ENCODE data around the gene INO80C.
A peak's percentile ranks its signal among the peaks of the same experiment; 100 is the strongest.

INO80C gene

GRCh38 chr18:35513181-35513936, 15.6 kb upstream of the INO80C start:
- peak; percentile 49 for DNase-seq (ENCODE audit: low read depth)

GRCh38 chr18:35512761-35513160, 15.0 kb upstream of the INO80C start:
- DNase-seq (ENCODE audit: low read depth), result no peak

DNA sequence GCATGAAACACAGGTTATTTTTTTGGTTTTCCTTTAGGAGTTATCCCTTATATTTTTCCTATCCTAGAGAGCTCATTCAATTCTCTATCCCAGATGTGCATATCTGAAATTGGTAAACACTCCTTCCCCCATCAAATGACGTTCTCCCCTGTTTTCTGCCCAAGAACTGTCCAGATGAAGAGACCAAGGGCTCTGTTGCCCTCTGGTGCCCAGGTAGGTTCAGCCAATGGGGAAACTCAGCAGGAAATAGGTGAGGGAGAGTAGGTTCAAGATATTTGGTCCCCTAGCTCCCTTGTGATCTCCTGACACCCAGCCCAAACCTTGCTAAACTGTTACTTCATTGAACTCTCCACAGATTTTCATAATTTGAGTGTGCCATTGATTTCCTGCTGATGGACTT, 14.1 kb upstream of the INO80C start:
- DNase-seq (ENCODE audit: low read depth), result no peak

GRCh38 chr18:35511428-35511827, 13.7 kb upstream of the INO80C start:
- no peak for DNase-seq (ENCODE audit: low read depth)

- no peak for DNase-seq (ENCODE audit: low read depth)
These were observed 12.4 kb upstream of the INO80C start for GRCh38 chr18:35510076-35510651.

GRCh38 chr18:35508746-35509338, 11.1 kb upstream of the INO80C start:
- DNase-seq (ENCODE audit: low read depth), result no peak

DNA sequence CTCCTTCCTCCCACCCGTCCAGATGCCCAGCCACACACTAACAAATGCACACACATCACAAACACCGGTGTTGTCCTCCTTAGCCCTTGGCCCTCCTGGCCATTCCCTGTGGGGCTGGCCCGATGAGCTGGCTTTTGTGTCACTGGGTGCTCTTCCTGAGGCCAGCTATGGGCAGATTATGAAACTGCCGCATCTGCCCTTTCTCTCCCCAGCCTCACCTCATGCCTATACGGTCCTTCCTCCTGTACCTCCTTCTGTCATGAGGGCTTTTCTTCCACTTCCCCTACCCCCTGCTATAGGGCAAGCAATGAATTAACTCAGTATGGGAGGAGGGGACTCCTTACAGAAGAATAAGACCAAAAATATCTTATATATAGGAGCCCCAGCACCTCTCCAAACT, 10.3 kb upstream of the INO80C start:
- no peak for DNase-seq (ENCODE audit: low read depth)

- no peak for DNase-seq (ENCODE audit: low read depth)
These were observed 9.9 kb upstream of the INO80C start for GRCh38 chr18:35507623-35508022.

- no peak for DNase-seq (ENCODE audit: low read depth)
These were observed 9.4 kb upstream of the INO80C start for GRCh38 chr18:35507192-35507591.

DNA sequence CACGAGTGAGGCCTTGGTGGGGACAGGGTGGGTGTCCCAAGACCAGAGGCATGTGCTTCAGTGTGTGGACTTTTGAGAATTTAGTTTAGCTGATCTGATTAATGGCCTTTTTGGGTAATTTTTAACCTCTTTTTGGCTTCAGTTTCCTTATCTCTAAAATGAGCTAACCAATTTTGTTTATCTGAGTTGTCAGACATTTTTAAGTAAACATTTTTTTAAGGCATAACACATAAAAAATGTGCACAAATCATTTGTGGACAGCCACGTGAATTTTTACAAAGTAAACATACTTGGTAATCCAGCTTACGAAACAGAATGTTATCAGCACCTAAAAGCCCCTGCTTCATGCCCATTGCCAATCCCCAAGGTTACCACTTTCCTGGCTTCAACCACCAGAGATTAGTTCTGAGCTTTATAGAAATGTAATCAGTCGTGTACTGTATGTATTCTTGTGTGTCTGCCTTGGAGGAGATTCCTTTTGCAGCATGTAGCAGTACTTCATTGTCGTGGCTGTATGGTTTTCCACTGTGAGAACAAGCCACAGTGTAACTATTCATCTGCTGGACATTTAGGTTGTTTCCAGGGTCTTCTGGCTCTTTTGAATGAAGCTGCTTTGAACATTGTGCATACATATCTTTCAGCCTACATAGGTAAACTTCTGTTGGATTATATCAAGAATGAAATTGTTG, 8.4 kb upstream of the INO80C start:
- no peak for DNase-seq (ENCODE audit: low read depth)

GRCh38 chr18:35504996-35505395, 7.2 kb upstream of the INO80C start:
- DNase-seq (ENCODE audit: low read depth), result no peak

- DNase-seq (ENCODE audit: low read depth), result no peak
These were observed 4.3 kb upstream of the INO80C start for GRCh38 chr18:35502052-35502451.

DNA sequence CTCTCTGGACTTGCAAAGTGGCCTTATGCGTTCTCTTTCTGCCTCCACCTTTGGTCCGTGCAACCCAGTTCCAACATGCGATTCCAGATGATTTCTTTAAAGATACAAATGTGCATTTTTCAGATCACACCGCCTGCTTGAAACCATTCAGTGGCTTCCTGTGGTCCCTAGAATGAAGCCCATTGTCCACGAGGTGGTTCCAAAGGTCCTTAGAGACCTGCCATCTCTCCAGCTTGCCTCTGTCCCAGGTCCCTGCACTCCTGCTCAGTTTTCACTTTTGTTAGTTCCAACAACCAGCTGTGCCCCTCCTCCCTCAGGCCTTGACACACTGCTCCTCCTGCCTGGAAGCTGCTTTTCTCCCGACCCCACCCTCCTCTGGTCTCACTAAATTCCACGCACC, 3.6 kb upstream of the INO80C start:
- no peak for DNase-seq (ENCODE audit: low read depth)

- DNase-seq (ENCODE audit: low read depth), result no peak
These were observed 2.4 kb upstream of the INO80C start for GRCh38 chr18:35500113-35500512.

DNA sequence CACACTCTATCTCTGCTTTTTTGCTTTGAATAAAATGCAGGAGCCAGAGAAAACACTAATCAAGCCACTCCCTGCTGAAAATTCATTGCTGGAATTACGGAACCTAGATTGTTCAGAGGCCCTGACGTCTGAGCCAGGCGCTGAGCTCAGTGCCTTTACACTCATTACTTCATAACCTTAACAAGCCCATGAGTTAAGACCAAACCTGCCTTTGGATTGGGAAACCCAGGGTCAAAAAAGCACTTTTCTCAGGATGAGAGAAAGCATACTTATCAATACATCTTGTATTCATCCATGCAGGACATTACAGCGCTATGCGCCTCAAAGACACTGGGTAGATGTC, 762 bp downstream of the INO80C start:
- no peak for DNase-seq (ENCODE audit: low read depth)

- DNase-seq (ENCODE audit: low read depth), result no peak
These were observed 2.0 kb downstream of the INO80C start for GRCh38 chr18:35495536-35496314.

- DNase-seq (ENCODE audit: low read depth), result no peak
These were observed 3.2 kb downstream of the INO80C start for GRCh38 chr18:35494251-35495220.

DNA sequence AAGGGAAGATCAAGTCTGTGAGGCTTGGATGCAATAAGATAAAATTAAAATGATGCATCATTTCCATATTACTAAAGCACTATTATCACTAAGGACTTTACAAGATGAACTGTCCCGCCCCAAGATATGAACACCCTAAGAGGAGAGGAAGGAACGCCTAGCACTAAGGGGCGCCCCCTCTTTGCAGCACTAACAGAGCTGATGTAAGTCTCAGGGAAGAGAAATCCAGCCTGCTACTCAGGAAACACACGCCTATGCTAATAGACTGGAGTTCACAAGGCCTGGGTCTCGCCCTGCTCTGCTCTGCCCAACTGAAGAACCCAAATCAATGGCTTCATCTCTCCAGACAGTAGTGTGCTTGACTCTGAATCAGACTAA, 6.1 kb downstream of the INO80C start:
- DNase-seq (ENCODE audit: low read depth), result no peak

GRCh38 chr18:35490894-35491699, 6.7 kb downstream of the INO80C start:
- DNase-seq (ENCODE audit: low read depth), result no peak

DNA sequence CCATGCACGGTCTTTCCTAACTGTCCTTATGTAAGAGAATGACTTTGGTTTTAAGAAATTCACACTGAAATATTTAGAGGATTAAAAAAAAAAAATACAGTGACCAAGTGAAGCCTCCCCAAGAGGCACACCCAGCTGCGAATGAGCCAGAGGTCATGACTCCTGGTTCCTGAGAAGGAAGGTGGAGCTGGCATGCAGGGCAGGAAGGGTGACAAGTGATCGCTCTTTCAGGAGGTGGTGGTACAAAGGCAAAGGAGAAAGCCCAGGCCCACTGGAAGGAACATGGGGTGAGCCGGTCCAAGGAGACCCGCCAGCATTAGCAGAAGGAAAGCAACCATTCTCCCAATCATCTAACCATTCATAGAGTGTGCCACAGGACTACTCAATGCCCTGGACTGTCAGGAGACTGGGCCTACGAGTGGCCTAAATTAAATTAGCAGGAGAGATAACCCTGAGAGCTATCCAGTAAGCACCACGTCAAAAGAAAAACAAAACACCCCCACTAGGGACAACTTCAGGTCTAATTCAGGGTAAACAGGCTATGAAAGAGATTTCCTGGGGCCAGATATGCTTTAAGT, 7.8 kb downstream of the INO80C start:
- DNase-seq (ENCODE audit: low read depth), result no peak

All from ELR (cell line).